ENCODE measurements around the gene MTX1.
"Not testable (repeated sequence)": the region's sequence is repeated elsewhere in the genome, so short reads cannot be mapped to it uniquely, and the experiment has no call there.

Gene MTX1

DNA sequence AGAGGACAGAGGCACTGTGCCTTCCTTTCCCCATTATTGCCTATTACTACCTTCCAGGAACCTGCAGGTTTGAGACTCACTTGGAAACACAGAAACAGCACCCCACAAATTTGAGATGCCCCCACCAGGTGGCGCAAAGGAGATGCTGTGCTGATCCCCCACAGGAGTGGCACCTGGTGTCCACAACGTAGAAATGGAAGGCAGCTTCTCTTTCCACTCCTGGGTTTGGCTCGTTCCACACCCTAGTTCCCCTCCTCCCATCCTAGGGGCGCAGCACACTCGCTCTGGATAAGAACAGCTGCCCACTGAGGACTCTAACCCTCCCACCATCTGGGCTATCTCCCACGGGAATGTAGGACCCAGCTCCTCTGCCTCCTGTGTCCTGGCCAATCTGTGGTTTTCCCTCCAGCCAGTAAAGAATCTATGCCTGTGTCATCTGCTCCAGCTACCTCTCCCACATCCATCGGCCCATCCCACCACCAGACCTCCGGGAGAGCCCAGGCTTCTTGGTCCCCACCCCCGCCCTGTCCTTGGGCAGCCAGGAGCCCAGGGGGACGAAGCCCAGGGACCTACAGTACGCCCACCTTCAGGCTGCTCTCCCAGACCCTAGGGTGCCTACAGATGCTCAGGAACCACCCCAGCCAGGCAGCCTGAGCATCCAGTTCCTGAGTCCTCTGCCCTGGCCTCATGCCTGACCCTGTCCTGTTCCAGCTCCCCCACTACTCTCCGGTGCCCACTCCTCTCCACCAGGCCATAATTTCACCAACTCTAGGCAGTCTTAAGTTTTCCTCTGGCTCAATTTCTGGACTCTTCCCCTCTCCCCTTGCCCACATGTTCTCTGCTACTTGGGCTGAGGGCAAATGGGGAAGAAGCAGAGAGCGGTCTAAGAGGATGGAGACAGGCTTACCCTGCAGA is 1.3 kb upstream of the MTX1 start:
- DNase-seq = peak in 53 of 56 donors; percentile 17 to 92 (median 59)

DNA sequence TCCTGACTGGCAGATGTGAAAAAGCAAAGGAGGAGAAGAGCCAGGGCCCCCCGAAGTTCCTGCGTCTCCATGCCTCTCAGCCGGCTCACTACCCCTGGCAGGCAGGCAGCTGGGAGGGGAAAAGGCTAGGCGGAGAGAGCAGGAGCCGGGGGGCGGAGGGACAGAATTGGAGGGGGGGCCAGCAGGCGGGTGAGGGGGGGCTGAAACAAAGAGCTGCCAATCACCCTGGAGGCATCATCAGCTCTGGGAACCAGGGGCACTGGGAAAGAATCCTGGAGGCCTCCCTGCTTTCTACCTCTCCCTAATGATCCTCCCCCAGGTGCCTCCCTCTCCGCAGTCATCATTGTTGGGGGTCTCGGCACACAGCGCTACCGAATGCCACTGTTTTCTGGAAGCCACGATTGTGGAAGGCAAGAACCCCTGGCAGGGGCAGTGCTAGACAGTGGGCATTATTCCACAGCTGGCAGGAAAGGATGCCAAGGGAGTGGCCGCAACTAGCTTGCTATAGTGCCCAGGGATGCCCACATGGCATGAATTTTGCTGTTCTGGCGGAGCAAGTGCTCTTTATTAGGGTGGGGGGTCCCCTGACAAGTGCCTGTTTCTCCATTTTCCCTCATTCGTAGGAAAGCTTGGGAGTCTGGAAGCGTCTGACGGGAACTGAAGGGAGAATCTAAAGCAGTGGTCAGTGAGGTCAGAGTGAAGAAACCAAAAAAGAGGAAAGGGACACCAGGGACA is 522 bp upstream of the MTX1 start, which contains the start of gene THBS3:
Gene THBS3, minus strand, starts transcription at position 92 of the 735 bp plus-strand sequence. Its CDS starts 21 bp downstream, at position 71.
- DNase-seq = peak in 43 of 56 donors; percentile 24 to 80 (median 57)

- DNase-seq = no peak
Measured at GRCh38 chr1:155209312-155209721, 822 bp downstream of the MTX1 start.

GRCh38 chr1:155210314-155211104 is 2.0 kb downstream of the MTX1 start:
- no peak for DNase-seq

DNA sequence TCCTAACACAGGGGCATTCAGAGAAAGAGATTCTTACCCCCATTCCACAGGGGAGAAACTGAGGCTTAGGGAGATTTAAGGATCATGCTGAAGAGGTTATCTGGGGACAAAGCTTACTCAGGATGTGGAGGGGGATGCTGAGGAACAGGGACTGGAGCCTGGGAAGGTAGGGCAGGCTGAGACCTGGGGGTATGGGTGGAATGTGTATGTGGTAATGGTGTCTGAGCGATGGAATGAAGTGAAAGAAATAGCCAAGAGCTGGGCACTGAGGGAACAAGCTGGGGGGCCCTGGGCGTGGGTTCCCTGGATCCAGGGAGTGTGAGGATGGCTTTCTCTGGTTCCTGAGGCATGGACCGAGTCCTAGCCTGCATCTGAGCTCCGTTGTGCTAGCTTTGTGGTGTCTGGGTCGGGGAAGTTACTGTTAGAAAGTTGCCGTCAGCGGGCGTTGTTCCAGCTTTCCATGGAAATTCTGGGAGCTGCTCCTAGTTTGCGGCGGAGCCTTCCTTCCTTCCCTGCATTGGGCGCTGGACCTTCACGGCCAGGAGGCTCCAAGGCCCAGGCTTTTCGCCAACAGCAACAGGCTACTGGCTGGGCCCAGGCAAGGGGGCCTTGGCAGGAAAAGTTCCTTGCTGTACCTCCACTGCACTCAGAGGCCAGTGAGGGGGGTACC is 3.0 kb downstream of the MTX1 start:
- DNase-seq = peak in 1 of 56 donors; percentile 28

- not testable (repeated sequence) for DNase-seq
Measured at GRCh38 chr1:155212051-155212440, 3.6 kb downstream of the MTX1 start.

DNA sequence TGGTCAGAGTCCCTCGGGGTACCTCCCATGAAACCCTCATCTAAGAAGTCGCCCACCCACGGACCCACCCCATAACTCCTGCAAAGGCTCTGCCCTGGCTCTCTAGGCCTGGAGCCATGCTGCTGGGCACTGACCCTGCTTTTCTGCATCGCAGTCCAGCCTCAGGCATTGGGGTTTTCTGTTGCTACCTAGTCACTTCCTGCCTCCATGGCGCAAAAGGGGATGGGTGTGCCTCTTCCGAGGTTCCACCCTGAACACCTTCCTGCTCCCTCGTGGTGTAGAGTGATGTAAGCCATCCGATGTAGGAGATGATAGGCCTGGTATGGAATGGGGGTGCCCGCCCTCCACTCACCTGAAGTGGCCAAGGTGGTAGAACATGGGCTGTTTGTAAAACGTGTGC is 6.2 kb downstream of the MTX1 start:
- DNase-seq = not testable (repeated sequence)

DNA sequence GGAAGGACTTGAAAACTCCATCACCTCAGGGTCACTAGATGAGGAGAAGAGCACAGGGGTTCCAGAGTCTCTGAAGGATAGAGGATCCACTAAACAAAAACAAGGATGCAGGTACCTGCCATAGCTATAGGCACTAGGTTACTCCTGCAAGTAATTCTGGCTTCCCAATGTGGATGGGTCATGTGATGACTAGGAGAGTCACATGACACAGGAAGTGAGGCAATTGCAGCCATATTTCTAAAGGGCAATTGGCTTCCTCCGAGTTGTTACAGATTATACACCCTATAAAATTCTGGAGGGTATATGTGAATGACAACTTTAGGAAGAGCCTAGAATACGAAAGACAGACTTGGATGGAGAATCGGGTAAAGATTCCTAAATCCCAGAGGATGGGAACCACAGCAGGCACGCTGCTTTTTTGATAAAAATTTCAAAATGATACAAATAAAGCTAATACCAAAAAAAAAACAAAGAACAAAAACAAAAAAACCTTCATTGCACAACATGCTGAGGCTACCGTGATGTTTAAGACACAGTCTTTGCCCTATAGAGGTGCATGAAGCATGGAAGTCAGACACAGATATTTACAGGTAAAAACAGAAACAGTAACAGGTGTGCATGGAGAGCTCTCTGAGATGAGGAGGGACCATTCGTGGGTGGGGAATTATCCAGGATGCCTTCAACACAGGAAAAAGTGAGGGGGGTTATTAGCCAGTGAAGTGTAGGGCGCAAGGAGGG is 10.5 kb downstream of the MTX1 start:
- peak in 50 of 56 donors; percentile 7 to 82 (median 56) for DNase-seq

DNA sequence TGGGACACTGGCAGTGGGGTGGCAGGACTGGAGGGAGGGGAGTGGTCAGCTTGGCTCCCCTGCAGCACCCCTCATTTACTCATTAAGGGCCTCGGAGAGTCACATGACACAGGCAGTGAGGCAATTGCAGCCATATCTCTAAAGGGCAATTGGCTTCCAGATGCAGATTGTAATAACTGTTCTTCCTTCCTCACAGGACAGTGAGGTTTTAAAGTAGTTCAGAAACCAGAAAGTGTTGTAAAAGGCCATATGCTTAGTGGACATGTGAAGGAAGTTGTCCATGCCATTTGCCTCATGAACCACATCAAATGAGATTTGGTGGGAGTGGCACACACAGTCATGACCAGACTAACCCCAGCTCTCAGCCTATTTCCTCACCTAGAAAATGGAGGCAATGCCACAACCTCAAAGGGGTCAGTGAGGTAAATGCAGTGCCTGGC is 11.1 kb downstream of the MTX1 start:
- DNase-seq = peak in 44 of 56 donors; percentile 10 to 76 (median 41)

DNA sequence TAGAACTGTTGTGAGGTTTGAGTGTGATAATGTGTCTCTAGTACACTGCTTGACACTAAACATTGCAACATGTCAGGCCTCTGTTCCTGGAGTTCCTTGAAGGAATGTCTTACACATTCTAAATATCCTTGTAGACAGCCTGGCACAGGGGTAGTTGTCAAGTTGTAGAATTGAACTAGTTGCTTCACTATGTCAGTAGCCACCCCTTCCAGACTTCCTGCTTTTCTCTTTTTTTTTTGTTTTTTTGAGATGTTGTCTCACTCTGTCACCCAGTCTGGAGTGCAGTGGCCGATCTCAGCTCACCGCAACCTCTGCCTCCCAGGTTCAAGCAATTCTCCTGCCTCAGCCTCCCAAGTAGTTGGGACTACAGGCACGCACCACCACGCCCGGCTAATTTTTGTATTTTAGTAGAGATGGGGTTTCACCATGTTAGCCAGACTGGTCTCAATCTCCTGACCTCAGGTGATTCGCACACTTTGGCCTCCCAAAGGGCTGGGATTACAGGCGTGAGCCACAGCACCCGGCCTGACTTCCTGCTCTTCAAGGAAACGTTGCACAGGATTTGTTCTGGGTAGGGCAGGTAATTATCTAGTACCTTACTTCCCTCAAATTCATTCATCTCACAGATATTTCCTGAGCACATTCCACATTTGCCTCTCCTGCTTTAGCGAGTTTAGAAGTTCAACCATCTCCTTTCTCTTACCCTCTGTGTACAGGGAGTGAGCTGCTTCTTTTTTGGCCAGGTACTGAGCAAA is 11.9 kb downstream of the MTX1 start:
- DNase-seq = not testable (repeated sequence)

GRCh38 chr1:155223047-155223446 is 14.6 kb downstream of the MTX1 start:
- no peak for DNase-seq

- not testable (repeated sequence) for DNase-seq
Measured at GRCh38 chr1:155225404-155225759, 16.9 kb downstream of the MTX1 start.

DNA sequence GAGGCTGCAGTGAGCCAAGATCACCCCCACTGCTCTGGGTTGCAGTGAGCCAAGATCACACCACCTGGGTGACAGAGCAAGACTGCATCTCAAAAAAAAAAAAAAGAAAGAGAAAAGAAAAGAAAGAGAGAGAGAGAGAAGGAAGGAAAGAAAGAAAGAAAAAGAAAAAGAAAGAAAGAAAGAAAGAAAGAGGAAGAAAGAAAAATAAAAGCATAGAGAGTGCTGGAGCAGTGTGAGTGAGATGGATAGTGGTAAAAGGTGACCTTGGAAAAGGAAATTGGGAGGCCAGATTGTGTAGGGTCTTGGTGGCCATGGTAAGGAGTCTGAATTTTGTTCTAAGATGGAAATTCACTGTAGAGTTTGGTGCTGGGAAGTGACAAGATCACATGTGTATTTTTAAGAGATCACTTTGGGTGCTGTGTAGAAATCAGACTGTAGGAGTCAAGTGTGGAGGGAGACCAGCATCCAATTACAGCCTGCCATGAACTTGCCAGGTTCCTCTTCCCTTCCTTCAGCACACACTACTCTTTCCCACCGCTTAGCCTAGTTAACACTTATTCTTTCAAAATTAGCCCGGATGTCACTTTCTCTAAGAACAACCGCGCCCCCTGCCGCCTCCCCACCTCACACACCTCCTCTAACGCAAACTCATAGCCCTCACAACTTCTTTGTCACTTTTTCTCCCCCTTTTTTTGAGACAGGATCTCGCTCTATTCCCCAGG is 17.9 kb downstream of the MTX1 start:
- DNase-seq = peak in 45 of 56 donors; percentile 17 to 80 (median 53)

DNA sequence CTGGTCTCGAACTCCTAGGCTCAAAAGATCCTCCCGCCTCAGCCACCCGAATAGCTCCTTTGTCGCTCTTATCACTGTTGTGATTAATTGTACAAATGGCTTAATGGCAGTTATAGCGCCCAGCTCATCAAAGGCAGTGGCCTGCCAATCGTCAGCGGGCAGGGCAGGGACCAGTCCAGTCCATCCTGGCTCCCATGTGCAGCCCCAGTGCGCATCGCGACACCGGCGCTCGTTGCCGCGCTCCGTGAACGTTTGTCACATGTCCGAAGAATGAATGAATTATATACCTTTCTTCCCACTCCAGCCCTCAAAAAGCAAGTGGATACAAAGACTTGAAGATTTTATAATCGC is 18.4 kb downstream of the MTX1 start:
- DNase-seq = peak in 28 of 56 donors; percentile 8 to 70 (median 53)

DNA sequence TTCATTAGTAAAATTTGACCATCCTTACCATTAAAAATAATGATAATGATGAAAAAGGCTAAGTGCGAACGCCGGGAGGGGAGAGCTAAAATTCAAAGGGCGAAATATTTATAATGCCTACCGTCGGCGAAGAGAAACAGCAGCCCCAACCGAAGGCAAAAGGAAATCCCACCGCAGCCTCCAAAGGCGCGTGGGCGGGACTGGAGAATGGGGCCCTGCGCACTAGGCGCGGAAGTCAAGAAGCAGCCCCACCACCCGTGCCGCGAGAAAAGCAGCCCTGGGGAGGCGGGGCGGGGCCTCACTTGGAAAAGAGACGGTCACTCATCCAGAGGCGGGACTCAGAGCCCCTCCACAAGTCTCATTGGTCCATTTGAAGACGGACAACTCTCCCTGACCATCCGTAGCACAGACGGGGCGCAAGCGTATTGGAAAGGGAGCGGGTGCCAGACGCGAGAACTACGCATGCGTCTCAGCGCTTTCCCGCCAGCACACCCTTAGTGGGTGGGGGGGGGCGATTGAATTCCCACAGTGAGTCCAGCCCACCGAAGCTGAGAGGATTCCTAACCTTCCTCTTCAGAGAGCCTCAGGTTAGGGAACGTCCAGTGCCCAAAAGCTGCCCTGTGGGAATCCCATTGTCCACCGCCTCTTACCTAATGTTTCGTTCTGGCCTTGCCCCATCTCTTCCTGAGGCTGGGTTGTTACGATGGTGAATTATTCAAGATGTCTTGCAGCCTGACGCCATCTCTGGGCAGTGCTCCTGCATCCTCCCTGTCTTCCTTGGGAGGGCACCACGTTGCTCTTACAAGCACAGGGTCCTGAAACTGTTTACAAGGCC is 19.0 kb downstream of the MTX1 start:
- DNase-seq = peak; percentile 82 to 99 (median 97)

GRCh38 chr1:155228096-155228427 is 19.6 kb downstream of the MTX1 start:
- DNase-seq = no peak

GRCh38 chr1:155231302-155231701 is 22.8 kb downstream of the MTX1 start:
- not testable (repeated sequence) for DNase-seq

All from nucleus accumbens (tissue), 56 donors.